Fibroblast of lung (primary cell): ENCODE measurements around the gene ARMC9.

Experiments
- CTCF ChIP-seq, 2 donors: IDR thresholded peaks in 1 of 2; conservative IDR thresholded peaks in 1 of 2; 1 replicate in 1 of 2; 2 replicates in 1 of 2; pipeline ENCODE4 v1.5.1; 2011 to 2012; ENCODE audit warnings: low read length in 2 of 2, control low read depth in 1 of 2, inconsistent platforms in 1 of 2, low read depth in 1 of 2, mild to moderate bottlenecking in 1 of 2
- EZH2 ChIP-seq: IDR thresholded peaks from 2 replicates; pipeline ENCODE4 v1.5.1; 2012; ENCODE audit warnings: low read length, control low read depth, mild to moderate bottlenecking; ENCODE audit errors: missing control alignments

DNA sequence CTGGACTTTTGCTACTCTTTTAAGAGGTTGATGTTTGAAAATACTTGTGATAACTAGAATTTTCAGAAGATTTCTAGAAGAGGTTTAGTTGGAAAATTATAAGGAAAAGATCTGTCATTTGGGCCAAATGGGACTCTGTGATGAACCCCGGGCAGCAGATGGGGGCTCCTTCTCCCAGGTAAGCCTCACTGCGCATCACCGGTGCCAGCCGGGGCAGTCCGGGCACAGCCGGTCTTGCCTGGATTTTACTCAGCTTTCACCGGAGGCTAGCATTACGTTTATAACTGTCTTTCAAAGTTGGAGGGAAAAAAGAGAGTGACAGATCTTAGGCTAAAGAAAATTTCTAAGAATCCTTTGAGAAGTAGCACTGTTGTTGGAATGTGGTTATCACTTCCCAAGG is 99.7 kb downstream of the ARMC9 start:
- TF ChIP-seq CTCF (conservative IDR thresholded peaks at IDR 0.05 in 1 of 2, IDR thresholded peaks at IDR 0.05 in 1 of 2; ENCODE audit: low read depth in 1 of 2, low read length in 2 of 2): no peak
- TF ChIP-seq EZH2: no peak
